Right lobe of liver (tissue), 6 donors: Measurements from ENCODE around the gene ITM2B. TPM values are rescaled to one million over a fixed set of nuclear protein-coding genes. Genes with fewer than 3 reads are reported as not detected.
A peak's percentile ranks its signal among the peaks of the same experiment; 100 is the strongest.
"Not testable (repeated sequence)": the region's sequence is repeated elsewhere in the genome, so short reads cannot be mapped to it uniquely, and the experiment has no call there.

Experiments
- ATAC-seq, 4 donors: fragments of 200-7000 bp; cut with Tn5 transposase; one replicate each; pipeline ENCODE4 v1.9.1; 2020; ENCODE audit warnings: mild to moderate bottlenecking in 4 of 4, moderate library complexity in 4 of 4
- DNase-seq, 3 donors: peaks; one replicate each; pipeline ENCODE4 v3.0.0-alpha.2; 2020
- H3K27ac ChIP-seq, 3 donors: fragments of 200-600 bp; one replicate each; pipeline ENCODE4 v1.8.0; 2022
- H3K27me3 ChIP-seq, 2 donors: fragments of 200-600 bp; one replicate each; pipeline ENCODE4 v1.8.0; 2022
- H3K36me3 ChIP-seq, 4 donors: fragments of 200-600 bp; sonication (generic) in 1 of 4; one replicate each; pipeline versions ENCODE4 v1.5.1 to v1.8.0; 2017 to 2022; ENCODE audit warnings: control low read depth in 1 of 4
- H3K4me1 ChIP-seq, 4 donors: fragments of 200-600 bp; sonication (generic) in 1 of 4; one replicate each; pipeline versions ENCODE4 v1.5.1 to v1.8.0; 2017 to 2022; ENCODE audit warnings: control low read depth in 1 of 4
- H3K4me3 ChIP-seq, 3 donors: fragments of 200-600 bp; one replicate each; pipeline ENCODE4 v1.8.0; 2022
- H3K9me3 ChIP-seq, 4 donors: fragments of 200-600 bp; sonication (generic) in 1 of 4; one replicate each; pipeline versions ENCODE4 v1.5.1 to v1.8.0; 2017 to 2022; ENCODE audit warnings: control low read depth in 1 of 4
- CTCF ChIP-seq, 4 donors: fragments of 200-600 bp in 3 of 4; fragments of 450-650 bp in 1 of 4; IDR thresholded peaks; one replicate each; pipeline versions ENCODE4 v1.5.1 to v1.8.0; 2016 to 2022; ENCODE audit warnings: antibody characterized with exemption in 4 of 4, mild to moderate bottlenecking in 2 of 4
- POLR2A ChIP-seq: fragments of 450-650 bp; IDR thresholded peaks from one replicate; pipeline ENCODE4 v1.6.1; 2017; ENCODE audit warnings: antibody characterized with exemption, mild to moderate bottlenecking
- WGBS: methylation state at CpG from one replicate; pipeline ENCODE4 v1.1.6; 2018; ENCODE audit warnings: low coverage, low lambda C conversion rate; ENCODE audit not compliant: insufficient coverage; ENCODE audit errors: missing lambda C conversion rate; 5-methylcytosine and 5-hydroxymethylcytosine counted together
- intact Hi-C, 2 donors: fragments of 100-400 bp; cut with DNase I; formaldehyde crosslinking; loops; one replicate each; pipeline versions ENCODE4 v1.11.2 to v1.14.1; 2022
- total RNA-seq, 6 experiments: library from RNA; depleted of rRNA in 2 of 6; stranded (reverse); fragments of >200 nt in 2 of 6; fragmentation: NEBNext Ultra II Directional in 3 of 6; extraction: Animal tissue kit (Norgen Biotek cat#: 25700) in 3 of 6; gene quantifications; one replicate each; pipeline versions ENCODE4 v1.1.0 to v1.2.4, GENCODE V29; 2016 to 2023
- donor health status: DM: no; HTN: yes; CAD: no.
- donor health status: DM: no; HTN: no; CAD: no.
- donor health status: DM: no; HTN: no; CAD: no.
- donor health status: DM: no; HTN: yes; CAD: no.
- donor health status: DM: no; HTN: yes; CAD: no.

ITM2B gene
- total RNA-seq, 6 experiments from 2014 or later, result 203 to 381 (median 320) TPM

GRCh38 chr13:48199404-48199946 is 33.5 kb upstream of the ITM2B start:
- 76% methylated on average over 4 of the region's 4 CpGs for WGBS
- no peak for DNase-seq
- intact Hi-C loops, result no loop called here
- Histone ChIP-seq H3K4me1 (peaks cover 0 to 9% (median 0%) of the 10 kb centered on the region in 4 donors), H3K4me3 (no peak overlapping the region), H3K9me3 (no peaks in the 10 kb centered on the region), H3K27me3 (no peaks in the 10 kb centered on the region), H3K27ac (no peak overlapping the region), H3K36me3 (no peaks in the 10 kb centered on the region)
- ATAC-seq, result no peak
- no peak for TF ChIP-seq POLR2A
- TF ChIP-seq CTCF (IDR thresholded peaks at IDR 0.05), result no peak

GRCh38 chr13:48201044-48201443 is 32.0 kb upstream of the ITM2B start:
- H3K4me1 ChIP-seq, result peaks cover 0 to 9% (median 0%) of the 10 kb centered on the region in 4 donors
- no peaks in the 10 kb centered on the region for H3K9me3 ChIP-seq
- TF ChIP-seq POLR2A, result no peak
- TF ChIP-seq CTCF (IDR thresholded peaks at IDR 0.05), result no peak
- DNase-seq (peak; percentile 56 to 85 (median 79)), ATAC-seq (peak; percentile 74 to 97 (median 82))
- H3K27me3 ChIP-seq, result no peaks in the 10 kb centered on the region
- H3K36me3 ChIP-seq, result no peaks in the 10 kb centered on the region
- H3K27ac ChIP-seq, result peak overlapping the region in 1 of 3 donors; percentile 8
- intact Hi-C loops, result no loop called here
- no peak overlapping the region for H3K4me3 ChIP-seq
- WGBS, result no CpG with 5 or more reads among the region's 3 CpGs

GRCh38 chr13:48207207-48207606 is 25.8 kb upstream of the ITM2B start:
- intact Hi-C loops, H3K4me1 ChIP-seq, H3K9me3 ChIP-seq, DNase-seq, H3K4me3 ChIP-seq, ATAC-seq, H3K27ac ChIP-seq, H3K27me3 ChIP-seq, H3K36me3 ChIP-seq: not testable (repeated sequence)
- 86% methylated on average over 3 of the region's 4 CpGs for WGBS

GRCh38 chr13:48210178-48210577 is 22.8 kb upstream of the ITM2B start:
- no peak for TF ChIP-seq CTCF (IDR thresholded peaks at IDR 0.05)
- TF ChIP-seq POLR2A, result no peak
- H3K4me3 ChIP-seq, result no peak overlapping the region
- intact Hi-C loops, result no loop called here
- ATAC-seq, result peak in 1 of 4 donors; percentile 21
- no peak overlapping the region for H3K27ac ChIP-seq
- H3K36me3 ChIP-seq, result no peaks in the 10 kb centered on the region
- H3K27me3 ChIP-seq, result no peaks in the 10 kb centered on the region
- no peak for DNase-seq
- H3K4me1 ChIP-seq, result no peaks in the 10 kb centered on the region
- WGBS, result 69% methylated on average over 3 of the region's 3 CpGs
- no peaks in the 10 kb centered on the region for H3K9me3 ChIP-seq

- H3K9me3 ChIP-seq, result no peaks in the 10 kb centered on the region
- H3K4me1 ChIP-seq, result no peaks in the 10 kb centered on the region
- ATAC-seq (no peak), DNase-seq (no peak)
- TF ChIP-seq POLR2A (no peak), CTCF (IDR thresholded peaks at IDR 0.05) (no peak)
- intact Hi-C loops, result no loop called here
- no peak overlapping the region for H3K4me3 ChIP-seq
- no CpG with 5 or more reads among the region's 1 CpG for WGBS
- no peaks in the 10 kb centered on the region for H3K36me3 ChIP-seq
- H3K27ac ChIP-seq, result no peak overlapping the region
- H3K27me3 ChIP-seq, result no peaks in the 10 kb centered on the region
These were observed 18.4 kb upstream of the ITM2B start for GRCh38 chr13:48214519-48215121.

- intact Hi-C loops, result not testable (repeated sequence)
These were observed 17.3 kb upstream of the ITM2B start for GRCh38 chr13:48215511-48216203.

More at GRCh38 chr13:48215511-48216203, 17.3 kb upstream of the ITM2B start:
- not testable (repeated sequence) for DNase-seq, H3K4me3 ChIP-seq, H3K27ac ChIP-seq, H3K36me3 ChIP-seq, H3K4me1 ChIP-seq, H3K27me3 ChIP-seq, H3K9me3 ChIP-seq, ATAC-seq
- 56% methylated on average over 1 of the region's 1 CpG for WGBS
